Esophagus squamous epithelium (tissue), 5 donors: ENCODE results near the gene RNPEPL1. TPM values are rescaled to one million over a fixed set of nuclear protein-coding genes. Genes with fewer than 3 reads are reported as not detected.
A peak's percentile ranks its signal among the peaks of the same experiment; 100 is the strongest.

Experiments used
- DNase-seq: peaks from one replicate; lab custom pipeline; 2025; lab: John Stamatoyannopoulos, UW
- H3K27ac ChIP-seq, 4 donors: fragments of 200-600 bp; sonication (generic); one replicate each; pipeline ENCODE4 v1.5.1; 2016 to 2019; ENCODE audit warnings: mild to moderate bottlenecking in 1 of 4
- H3K27me3 ChIP-seq, 4 donors: fragments of 200-600 bp; sonication (generic); 1 replicate in 3 of 4; 2 replicates in 1 of 4; pipeline versions ENCODE4 v1.5.1 to v1.6.0; 2017 to 2021; ENCODE audit warnings: antibody characterized with exemption in 1 of 4
- H3K36me3 ChIP-seq, 3 donors: fragments of 200-600 bp; sonication (generic); one replicate each; pipeline ENCODE4 v1.5.1; 2016 to 2019
- H3K4me1 ChIP-seq, 3 donors: fragments of 200-600 bp; sonication (generic); one replicate each; pipeline ENCODE4 v1.5.1; 2017 to 2019
- H3K4me3 ChIP-seq, 4 donors: fragments of 200-600 bp; sonication (generic); 1 replicate in 3 of 4; 2 replicates in 1 of 4; pipeline ENCODE4 v1.5.1; 2016 to 2019; ENCODE audit warnings: mild to moderate bottlenecking in 2 of 4, moderate library complexity in 1 of 4
- H3K9me3 ChIP-seq, 3 donors: fragments of 200-600 bp; sonication (generic); one replicate each; pipeline ENCODE4 v1.5.1; 2016 to 2019
- POLR2A ChIP-seq, 4 donors: fragments of 450-650 bp; IDR thresholded peaks; one replicate each; pipeline ENCODE4 v1.6.1; 2017; ENCODE audit warnings: antibody characterized with exemption in 4 of 4, mild to moderate bottlenecking in 4 of 4, moderate library complexity in 3 of 4
- WGBS, 2 donors: methylation state at CpG; one replicate each; pipeline ENCODE4 v1.1.5; 2018; 5-methylcytosine and 5-hydroxymethylcytosine counted together
- intact Hi-C: fragments of 100-400 bp; cut with DNase I; formaldehyde crosslinking; loops from one replicate; pipeline ENCODE4 v1.15.0; 2022
- total RNA-seq, 4 donors: library from RNA; depleted of rRNA; stranded (reverse); fragments of >200 nt; gene quantifications; one replicate each; pipeline ENCODE4 v1.1.0, GENCODE V29; 2016
- TF ChIP-seq, protein P1 (sequence below), 6 experiments: fragments of 450-650 bp in 4 of 6; fragments of 200-600 bp in 2 of 6; sonication (generic) in 2 of 6; IDR thresholded peaks; one replicate each; pipeline ENCODE4 v1.5.1; 2016 to 2019; ENCODE audit warnings: antibody characterized with exemption in 6 of 6, mild to moderate bottlenecking in 4 of 6, moderate library complexity in 4 of 6
- donor health status: DM: yes; HTN: yes; CAD: no.

RNPEPL1 gene
- total RNA-seq, 4 donors from 2014 or later, result 41.9 to 96.5 (median 48.1) TPM

DNA sequence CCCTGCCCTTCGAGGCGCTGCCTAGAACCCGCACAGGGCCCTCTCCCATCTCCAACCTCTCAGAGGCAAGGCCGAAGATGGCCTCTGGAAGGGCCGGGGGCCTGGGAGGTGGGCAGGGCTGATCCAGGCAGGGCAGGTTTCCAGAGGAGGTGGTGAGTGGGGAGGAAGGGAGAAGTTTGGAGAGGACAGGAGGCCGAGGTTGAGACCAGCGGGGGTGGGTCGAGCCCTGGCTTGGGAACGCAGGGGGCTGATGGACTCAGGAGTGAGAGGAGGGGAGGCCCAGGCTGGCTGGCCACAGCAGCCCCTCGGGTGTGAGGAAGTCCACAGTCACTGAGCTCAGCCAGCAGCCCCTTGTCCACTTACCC, 28.8 kb downstream of the RNPEPL1 start:
- Histone ChIP-seq H3K9me3 (no peaks in the 10 kb centered on the region), H3K4me3 (no peak overlapping the region), H3K27me3 (no peaks in the 10 kb centered on the region), H3K27ac (peak overlapping the region in 1 of 4 donors; percentile 17), H3K36me3 (peaks cover 13 to 100% (median 13%) of the 10 kb centered on the region in 3 donors), H3K4me1 (peaks cover 0 to 28% (median 6%) of the 10 kb centered on the region in 3 donors)
- intact Hi-C loops, result no loop called here
- no peak for DNase-seq
- TF ChIP-seq, protein P1, sequence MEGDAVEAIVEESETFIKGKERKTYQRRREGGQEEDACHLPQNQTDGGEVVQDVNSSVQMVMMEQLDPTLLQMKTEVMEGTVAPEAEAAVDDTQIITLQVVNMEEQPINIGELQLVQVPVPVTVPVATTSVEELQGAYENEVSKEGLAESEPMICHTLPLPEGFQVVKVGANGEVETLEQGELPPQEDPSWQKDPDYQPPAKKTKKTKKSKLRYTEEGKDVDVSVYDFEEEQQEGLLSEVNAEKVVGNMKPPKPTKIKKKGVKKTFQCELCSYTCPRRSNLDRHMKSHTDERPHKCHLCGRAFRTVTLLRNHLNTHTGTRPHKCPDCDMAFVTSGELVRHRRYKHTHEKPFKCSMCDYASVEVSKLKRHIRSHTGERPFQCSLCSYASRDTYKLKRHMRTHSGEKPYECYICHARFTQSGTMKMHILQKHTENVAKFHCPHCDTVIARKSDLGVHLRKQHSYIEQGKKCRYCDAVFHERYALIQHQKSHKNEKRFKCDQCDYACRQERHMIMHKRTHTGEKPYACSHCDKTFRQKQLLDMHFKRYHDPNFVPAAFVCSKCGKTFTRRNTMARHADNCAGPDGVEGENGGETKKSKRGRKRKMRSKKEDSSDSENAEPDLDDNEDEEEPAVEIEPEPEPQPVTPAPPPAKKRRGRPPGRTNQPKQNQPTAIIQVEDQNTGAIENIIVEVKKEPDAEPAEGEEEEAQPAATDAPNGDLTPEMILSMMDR (IDR thresholded peaks at IDR 0.05), result no peak
- no peak for TF ChIP-seq POLR2A (IDR thresholded peaks at IDR 0.05)
- 74 to 80% methylated on average over 4 to 6 of the region's 10 CpGs for WGBS, 2 donors

DNA sequence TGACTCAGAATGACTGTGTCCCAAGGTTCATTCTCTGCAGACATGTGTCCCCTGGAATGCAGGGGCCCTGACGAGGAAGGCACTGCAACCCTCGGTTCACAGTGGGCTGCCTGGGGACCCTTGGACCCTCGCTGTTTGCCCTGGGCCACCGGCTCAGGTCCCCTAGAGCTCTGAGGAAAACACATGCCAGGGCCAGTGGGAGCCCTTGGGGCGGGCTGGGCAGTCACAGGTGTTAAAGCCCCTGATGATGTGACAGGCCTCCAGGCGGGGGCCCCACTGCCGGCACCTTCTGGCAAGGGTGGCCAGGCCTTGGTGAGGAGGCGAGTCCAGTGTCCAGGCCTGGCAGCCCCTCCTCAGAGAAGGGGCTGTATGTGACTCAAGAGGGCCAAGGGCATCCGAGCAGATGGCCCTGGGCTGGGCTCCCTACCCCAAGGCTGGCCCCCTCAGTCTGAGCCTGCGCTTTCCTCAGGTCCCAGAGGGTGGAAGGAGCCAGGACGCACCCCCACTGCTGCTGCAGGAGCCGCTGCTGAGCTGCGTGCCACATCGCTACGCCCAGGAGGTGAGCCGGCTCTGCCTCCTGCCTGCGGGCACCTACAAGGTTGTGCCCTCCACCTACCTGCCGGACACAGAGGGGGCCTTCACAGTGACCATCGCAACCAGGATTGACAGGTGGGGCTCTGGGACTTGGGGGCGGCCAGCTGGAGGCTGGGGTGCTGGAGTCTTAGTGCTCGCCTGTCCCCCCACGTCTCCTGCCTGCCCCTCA, 29.3 kb downstream of the RNPEPL1 start:
- Histone ChIP-seq H3K4me3 (no peak overlapping the region), H3K36me3 (peaks cover 13 to 100% (median 13%) of the 10 kb centered on the region in 3 donors), H3K27me3 (no peaks in the 10 kb centered on the region), H3K27ac (no peak overlapping the region), H3K4me1 (peaks cover 0 to 28% (median 6%) of the 10 kb centered on the region in 3 donors), H3K9me3 (no peaks in the 10 kb centered on the region)
- intact Hi-C loops, result no loop called here
- TF ChIP-seq, protein P1 (IDR thresholded peaks at IDR 0.05), result no peak
- TF ChIP-seq POLR2A (IDR thresholded peaks at IDR 0.05), result no peak
- no peak for DNase-seq
- 93 to 100% methylated on average over 3 to 9 of the region's 22 CpGs for WGBS, 2 donors

DNA sequence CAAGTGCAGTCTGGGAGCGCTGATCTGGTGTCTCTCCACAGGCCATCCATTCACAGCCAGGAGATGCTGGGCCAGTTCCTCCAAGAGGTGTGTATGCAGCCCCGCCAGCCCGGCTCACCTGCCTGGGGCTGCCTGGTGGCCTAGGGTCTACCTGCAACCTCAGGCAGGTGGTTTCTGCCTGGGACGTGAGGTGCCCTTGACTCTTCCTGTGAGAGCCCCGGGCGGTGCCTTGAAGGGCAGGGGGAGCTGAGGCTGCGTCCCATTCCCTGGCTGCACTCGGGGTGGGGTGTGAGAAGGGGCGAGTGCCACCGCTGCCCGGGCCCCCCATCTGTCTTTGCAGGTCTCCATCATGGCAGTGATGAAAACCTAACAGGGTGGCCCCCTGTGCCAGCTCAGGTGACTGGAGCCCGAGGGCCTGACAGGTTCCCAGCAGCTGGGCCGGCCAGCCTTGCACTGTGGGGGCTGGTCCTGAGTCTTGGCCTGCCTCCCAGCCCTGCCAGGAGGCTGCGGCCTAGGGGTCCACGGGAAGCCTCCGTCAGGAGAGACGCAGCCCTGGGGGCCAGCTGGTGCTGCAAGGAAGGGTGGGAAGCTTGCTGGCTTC, 30.1 kb downstream of the RNPEPL1 start:
- H3K27me3 ChIP-seq, result no peaks in the 10 kb centered on the region
- peaks cover 0 to 28% (median 6%) of the 10 kb centered on the region in 3 donors for H3K4me1 ChIP-seq
- no peak for DNase-seq
- H3K36me3 ChIP-seq, result peaks cover 13 to 92% (median 13%) of the 10 kb centered on the region in 3 donors
- 98% methylated on average over 7 of the region's 17 CpGs; no CpG with 5 or more reads in 1 of the 2 donors for WGBS, 2 donors
- TF ChIP-seq, protein P1 (IDR thresholded peaks at IDR 0.05), result no peak
- TF ChIP-seq POLR2A (IDR thresholded peaks at IDR 0.05), result no peak
- intact Hi-C loops, result no loop called here
- H3K9me3 ChIP-seq, result no peaks in the 10 kb centered on the region
- H3K4me3 ChIP-seq, result no peak overlapping the region
- no peak overlapping the region for H3K27ac ChIP-seq

DNA sequence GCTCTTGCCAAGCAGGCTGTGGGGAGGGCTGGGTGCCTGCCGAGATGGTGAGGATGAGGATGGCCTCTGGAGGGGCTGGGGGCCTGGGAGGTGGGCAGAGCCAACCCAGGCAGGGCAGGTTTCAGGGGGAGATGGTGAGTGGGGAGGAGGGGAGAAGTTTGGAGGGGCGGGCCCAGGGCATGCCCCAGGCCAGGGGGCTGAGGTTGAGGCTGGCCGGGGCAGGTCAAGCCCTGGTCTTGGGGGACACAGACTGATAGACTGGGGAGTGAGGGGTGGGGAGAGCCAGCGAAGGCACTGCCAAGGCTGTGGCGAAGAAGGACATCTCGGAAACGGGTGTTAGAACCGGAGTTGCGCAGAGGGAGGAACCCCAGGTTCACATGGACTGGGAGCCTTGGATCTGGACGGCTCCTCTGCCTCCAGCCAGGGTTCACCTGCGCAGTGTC, 30.9 kb downstream of the RNPEPL1 start:
- intact Hi-C loops, result no loop called here
- no peak for DNase-seq

More for the DNA sequence above, 30.9 kb downstream of the RNPEPL1 start:
- Histone ChIP-seq H3K27ac (no peak overlapping the region), H3K4me3 (no peak overlapping the region), H3K9me3 (no peaks in the 10 kb centered on the region), H3K4me1 (peaks cover 0 to 28% (median 6%) of the 10 kb centered on the region in 3 donors), H3K27me3 (no peaks in the 10 kb centered on the region), H3K36me3 (peaks cover 13 to 84% (median 13%) of the 10 kb centered on the region in 3 donors)
- WGBS, 2 donors, result 91 to 92% methylated on average over 6 to 9 of the region's 11 CpGs
- no peak for TF ChIP-seq POLR2A (IDR thresholded peaks at IDR 0.05)
- TF ChIP-seq, protein P1 (IDR thresholded peaks at IDR 0.05), result no peak
